ENCODE measurements around the gene MVB12B. TPM values are rescaled to one million over a fixed set of nuclear protein-coding genes. Genes with fewer than 3 reads are reported as not detected.
A peak's percentile ranks its signal among the peaks of the same experiment; 100 is the strongest.

The MVB12B gene
- total and polyA plus RNA-seq, 2 of the 13 experiments (the other 11 are each of a cell fraction or from before 2014, with no cell fraction given) = 12.1 to 30.1 TPM

DNA sequence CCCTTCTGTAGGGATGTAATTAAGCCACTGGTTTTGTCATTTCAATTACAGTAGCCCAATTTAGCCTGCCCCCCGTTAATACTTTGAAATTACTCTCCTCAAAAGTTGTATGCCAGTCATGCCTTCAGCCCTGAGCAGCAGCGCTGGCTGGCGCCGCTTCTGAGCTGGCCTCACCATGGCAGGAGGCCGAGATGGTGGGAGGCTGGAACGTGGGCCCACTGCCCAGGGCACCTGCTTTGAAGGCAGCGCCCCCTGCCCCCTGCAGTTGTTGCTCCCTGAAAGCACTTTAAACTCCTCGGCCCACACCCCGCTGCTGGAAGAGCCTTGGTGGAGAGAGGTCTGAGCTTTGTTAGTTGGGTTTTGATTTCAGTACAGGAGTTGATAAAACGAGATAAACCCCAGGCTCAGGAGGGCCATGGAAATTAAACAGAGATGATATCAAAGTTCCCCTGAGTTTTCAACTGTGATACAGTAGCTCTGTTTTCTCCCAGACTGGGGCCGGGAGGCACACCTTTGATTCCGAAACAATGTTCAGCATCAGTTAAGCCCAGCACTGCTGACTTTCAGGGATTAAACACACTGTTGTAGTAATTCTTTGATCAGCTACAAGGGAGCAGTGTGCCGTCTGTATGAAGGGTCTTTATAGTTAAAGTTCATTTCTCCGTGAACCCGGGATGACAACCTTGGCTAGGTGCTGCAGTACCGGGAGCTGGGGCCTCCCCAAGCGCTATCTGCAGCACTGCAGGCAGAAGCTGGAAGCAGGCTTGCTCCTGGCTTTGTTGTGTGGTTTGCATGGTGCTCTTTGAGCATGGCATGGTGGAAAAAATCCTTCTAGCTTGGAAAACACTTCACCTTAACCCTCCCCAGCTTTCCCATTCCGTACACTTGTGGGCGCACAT, 9.5 kb downstream of the MVB12B start (continued):
- TF ChIP-seq, protein P1, sequence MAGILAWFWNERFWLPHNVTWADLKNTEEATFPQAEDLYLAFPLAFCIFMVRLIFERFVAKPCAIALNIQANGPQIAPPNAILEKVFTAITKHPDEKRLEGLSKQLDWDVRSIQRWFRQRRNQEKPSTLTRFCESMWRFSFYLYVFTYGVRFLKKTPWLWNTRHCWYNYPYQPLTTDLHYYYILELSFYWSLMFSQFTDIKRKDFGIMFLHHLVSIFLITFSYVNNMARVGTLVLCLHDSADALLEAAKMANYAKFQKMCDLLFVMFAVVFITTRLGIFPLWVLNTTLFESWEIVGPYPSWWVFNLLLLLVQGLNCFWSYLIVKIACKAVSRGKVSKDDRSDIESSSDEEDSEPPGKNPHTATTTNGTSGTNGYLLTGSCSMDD (CRISPR knock-in tag; IDR thresholded peaks at IDR 0.05) = no peak
- TF ChIP-seq JDP2 (CRISPR knock-in tag; IDR thresholded peaks at IDR 0.05; ENCODE audit: borderline replicate concordance) (no peak), ZFY (CRISPR knock-in tag; IDR thresholded peaks at IDR 0.05) (peak; percentile 26; the same call in 1 of the 2 replicates), SALL2 (CRISPR knock-in tag; IDR thresholded peaks at IDR 0.05) (0 out of 2 replicates have a peak, but pooled peaks have one; percentile 3), MXD1 (CRISPR knock-in tag; IDR thresholded peaks at IDR 0.05) (0 out of 2 replicates have a peak, but pooled peaks have one; percentile 43), ZNF292 (CRISPR knock-in tag; IDR thresholded peaks at IDR 0.05; ENCODE audit: borderline replicate concordance, low read depth) (peak; percentile 17; the same call in 1 of the 2 replicates), REL (CRISPR knock-in tag; conservative IDR thresholded peaks at IDR 0.05) (no peak), ZEB1 (IDR thresholded peaks at IDR 0.05; ENCODE audit: insufficient replicate concordance, low read depth) (no peak), MYC (CRISPR knock-in tag; IDR thresholded peaks at IDR 0.05; ENCODE audit: borderline replicate concordance) (0 out of 2 replicates have a peak, but pooled peaks have one; percentile 13), ZZZ3 (CRISPR knock-in tag; IDR thresholded peaks at IDR 0.05; ENCODE audit: borderline replicate concordance) (no peak), ZNF768 (CRISPR knock-in tag; IDR thresholded peaks at IDR 0.05) (peak; percentile 46; the same call in 1 of the 2 replicates), ZNF782 (CRISPR knock-in tag; IDR thresholded peaks at IDR 0.05; ENCODE audit: borderline replicate concordance) (no peak), POGZ (CRISPR knock-in tag; IDR thresholded peaks at IDR 0.05) (no peak; the same call in 1 of the 2 replicates), UBTF (CRISPR knock-in tag; IDR thresholded peaks at IDR 0.05) (peak; percentile 51), ATF7-NPFF (CRISPR knock-in tag; IDR thresholded peaks at IDR 0.05; ENCODE audit: low read depth) (no peak), FOXK1 (CRISPR knock-in tag; IDR thresholded peaks at IDR 0.05; ENCODE audit: borderline replicate concordance, low read depth) (0 out of 2 replicates have a peak, but pooled peaks have one; percentile 7), ZNF784 (CRISPR knock-in tag; IDR thresholded peaks at IDR 0.05; ENCODE audit: borderline replicate concordance) (no peak), TCF7 (IDR thresholded peaks at IDR 0.05; ENCODE audit: low read depth) (no peak), ONECUT2 (CRISPR knock-in tag; IDR thresholded peaks at IDR 0.05) (no peak), ZNF792 (CRISPR knock-in tag; IDR thresholded peaks at IDR 0.05) (no peak), MEIS2 (CRISPR knock-in tag; IDR thresholded peaks at IDR 0.05) (no peak), ZNF160 (CRISPR knock-in tag; IDR thresholded peaks at IDR 0.05) (0 out of 2 replicates have a peak, but pooled peaks have one; percentile 28), ZNF263 (CRISPR knock-in tag; IDR thresholded peaks at IDR 0.05) (no peak), HNF4A (CRISPR knock-in tag; IDR thresholded peaks at IDR 0.05) (peak; percentile 30; the same call in 1 of the 2 replicates)
- TF ChIP-seq, protein P2, sequence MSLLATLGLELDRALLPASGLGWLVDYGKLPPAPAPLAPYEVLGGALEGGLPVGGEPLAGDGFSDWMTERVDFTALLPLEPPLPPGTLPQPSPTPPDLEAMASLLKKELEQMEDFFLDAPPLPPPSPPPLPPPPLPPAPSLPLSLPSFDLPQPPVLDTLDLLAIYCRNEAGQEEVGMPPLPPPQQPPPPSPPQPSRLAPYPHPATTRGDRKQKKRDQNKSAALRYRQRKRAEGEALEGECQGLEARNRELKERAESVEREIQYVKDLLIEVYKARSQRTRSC (CRISPR knock-in tag; IDR thresholded peaks at IDR 0.05; ENCODE audit: low read depth) = no peak
